CD4-positive, alpha-beta T cell treated with Interleukin-21 for 1 hour (primary cell): ENCODE measurements around the gene POLR3C.

ENCODE experiments used
- DNase-seq: peaks from one replicate; pipeline ENCODE4 v3.0.0-alpha.2; 2020

The POLR3C gene

GRCh38 chr1:145871994-145872924 lies 48.3 kb downstream of the POLR3C start:
- DNase-seq = peak; percentile 35

GRCh38 chr1:145874646-145875045 lies 50.6 kb downstream of the POLR3C start:
- no peak for DNase-seq

- DNase-seq = no peak
These were observed 54.0 kb downstream of the POLR3C start for GRCh38 chr1:145877923-145878486.

GRCh38 chr1:145878724-145879123 lies 54.7 kb downstream of the POLR3C start:
- no peak for DNase-seq

GRCh38 chr1:145879775-145880174 lies 55.8 kb downstream of the POLR3C start:
- no peak for DNase-seq

GRCh38 chr1:145884675-145885074 lies 60.7 kb downstream of the POLR3C start:
- no peak for DNase-seq

- peak; percentile 86 for DNase-seq
These were observed 61.8 kb downstream of the POLR3C start, which contains the start of gene ANKRD35 for GRCh38 chr1:145885738-145886287. ANKRD35 (minus strand) TSS chr1:145885866; CDS start chr1:145885758, 108 bp downstream.

- DNase-seq = no peak
These were observed 62.4 kb downstream of the POLR3C start for GRCh38 chr1:145886390-145886789.

GRCh38 chr1:145886816-145887215 lies 62.8 kb downstream of the POLR3C start:
- DNase-seq = no peak

GRCh38 chr1:145887631-145888030 lies 63.6 kb downstream of the POLR3C start:
- no peak for DNase-seq

- DNase-seq = no peak
These were observed 65.7 kb downstream of the POLR3C start for GRCh38 chr1:145889722-145890121.

GRCh38 chr1:145891143-145891542 lies 67.1 kb downstream of the POLR3C start:
- no peak for DNase-seq

- peak; percentile 56 for DNase-seq
These were observed 67.8 kb downstream of the POLR3C start for GRCh38 chr1:145891587-145892485.

- DNase-seq = no peak
These were observed 68.6 kb downstream of the POLR3C start for GRCh38 chr1:145892486-145893087.

- no peak for DNase-seq
These were observed 69.5 kb downstream of the POLR3C start for GRCh38 chr1:145893306-145894055.
